GM19395 (cell line): ENCODE results near the gene WDR73.

ENCODE experiments used
- ATAC-seq: cut with Tn5 transposase; IDR thresholded peaks from one replicate; pipeline ENCODE4 v1.9.1; 2021; ENCODE audit warnings: mild to moderate bottlenecking, moderate library complexity; ENCODE audit not compliant: unreplicated experiment

WDR73 gene

GRCh38 chr15:84590406-84590805 lies 63.7 kb downstream of the WDR73 start:
- no peak for ATAC-seq
